SIG-M5 treated with dmso at 0.1 percent for 504 hours (cell line): ENCODE measurements around the gene YIPF3.

ENCODE experiments used
- DNase-seq: peaks from one replicate; lab custom pipeline; 2025; ENCODE audit not compliant: unreplicated experiment; lab: John Stamatoyannopoulos, UW

The YIPF3 gene

DNA sequence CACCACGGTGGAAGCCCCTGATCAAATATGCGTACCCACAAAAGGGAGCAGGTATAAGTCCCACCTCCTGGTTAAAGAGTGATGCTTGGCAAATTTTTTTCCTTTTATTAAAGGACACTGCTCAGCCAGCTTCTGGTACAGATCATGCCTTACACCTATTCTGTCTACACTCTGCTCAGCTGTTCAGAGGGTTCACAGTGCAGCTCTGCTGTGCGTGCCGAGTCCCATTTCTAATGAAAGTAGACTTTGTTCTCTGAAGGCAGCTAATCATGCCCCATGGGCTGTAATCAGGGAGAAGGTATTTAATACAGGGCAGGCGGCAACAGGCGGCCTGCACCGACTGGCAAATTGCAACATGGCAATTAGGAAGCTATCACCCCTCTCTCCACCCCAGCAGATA, 22.9 kb downstream of the YIPF3 start:
- DNase-seq: no peak

DNA sequence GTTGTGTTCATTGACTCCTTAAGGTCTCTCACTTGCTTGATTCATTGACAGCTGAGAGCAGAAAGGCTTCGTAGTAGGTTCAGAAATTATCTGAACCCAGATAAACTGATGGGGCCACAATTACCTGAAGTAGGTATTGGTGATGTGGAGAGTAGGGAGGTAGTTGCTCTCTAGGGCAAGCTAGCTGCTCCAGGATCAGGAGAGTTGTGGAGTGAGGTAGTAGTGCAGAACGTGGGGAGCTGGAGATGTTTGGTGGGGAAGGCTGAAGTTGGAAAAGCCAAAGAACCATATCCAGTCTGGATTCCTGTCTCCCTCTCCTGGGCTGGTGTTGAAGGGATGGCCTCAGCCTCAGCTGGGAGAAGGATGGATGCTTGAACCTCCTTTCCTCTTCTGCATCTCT, 23.5 kb downstream of the YIPF3 start:
- DNase-seq: no peak

DNA sequence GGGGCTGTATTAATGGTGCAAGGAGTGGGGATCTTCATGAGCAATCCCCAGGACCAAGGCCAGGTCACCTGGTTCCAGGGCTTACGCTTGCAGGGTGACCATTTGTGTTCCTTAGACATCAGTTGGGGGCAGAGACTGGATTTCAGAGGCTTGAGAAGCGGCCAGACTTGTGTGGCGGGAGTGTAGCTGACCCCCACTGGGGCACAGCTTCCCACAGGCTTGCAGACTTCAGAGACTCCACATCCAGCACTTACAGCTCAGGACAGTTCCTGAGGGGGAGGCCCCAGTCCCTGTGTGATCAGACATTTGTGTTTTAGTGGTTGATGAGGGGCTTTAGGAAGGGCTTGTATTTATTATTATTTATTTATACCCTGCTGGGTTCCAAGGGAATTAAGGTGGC, 24.1 kb downstream of the YIPF3 start:
- DNase-seq: no peak

DNA sequence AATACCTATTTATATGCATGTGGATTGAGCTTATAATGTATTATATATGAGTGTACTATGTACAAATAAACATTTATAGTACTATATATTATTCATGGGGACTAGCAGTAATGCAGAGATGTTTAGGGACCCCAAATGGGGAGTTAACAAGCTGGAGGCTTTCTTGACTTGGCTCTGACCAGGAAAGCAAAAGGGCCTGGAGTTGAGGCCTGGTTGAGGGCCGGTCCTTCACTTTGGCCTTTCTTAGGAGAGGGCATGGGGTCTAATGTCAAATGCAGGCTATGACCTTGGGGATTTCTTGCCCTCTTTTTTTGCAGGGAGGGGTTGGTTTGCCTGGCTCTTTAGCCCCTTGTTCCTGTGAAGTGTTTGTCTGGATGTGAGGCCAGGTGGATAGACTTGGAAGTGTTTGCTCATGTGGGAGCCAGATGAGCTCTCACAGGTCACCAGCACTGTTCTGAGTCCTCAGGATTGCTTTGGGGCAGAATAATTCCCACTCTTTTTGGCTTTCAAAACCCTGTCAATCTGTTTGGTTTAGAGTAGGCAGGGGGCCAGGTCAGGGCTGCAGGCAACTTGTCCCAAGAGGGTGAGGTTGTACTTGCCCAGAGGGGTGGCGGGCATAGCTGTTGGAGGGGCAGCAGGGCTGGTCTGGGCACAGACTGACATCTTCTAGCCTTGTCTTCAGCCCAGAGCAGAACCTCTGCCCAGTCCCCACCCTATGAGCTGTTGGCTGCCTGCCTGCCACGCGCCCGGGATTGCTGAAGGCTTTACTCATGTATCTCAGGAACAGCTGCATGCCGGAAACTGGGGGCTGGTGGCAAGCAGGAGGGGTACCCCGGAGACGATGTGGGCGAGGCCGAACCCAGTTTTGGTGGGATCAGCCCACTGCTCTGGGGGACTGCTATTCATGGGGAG, 24.7 kb downstream of the YIPF3 start:
- no peak for DNase-seq

- no peak for DNase-seq
Observed at GRCh38 chr6:43490523-43490939, 26.2 kb downstream of the YIPF3 start.

GRCh38 chr6:43489277-43490072, 27.3 kb downstream of the YIPF3 start:
- DNase-seq: no peak

DNA sequence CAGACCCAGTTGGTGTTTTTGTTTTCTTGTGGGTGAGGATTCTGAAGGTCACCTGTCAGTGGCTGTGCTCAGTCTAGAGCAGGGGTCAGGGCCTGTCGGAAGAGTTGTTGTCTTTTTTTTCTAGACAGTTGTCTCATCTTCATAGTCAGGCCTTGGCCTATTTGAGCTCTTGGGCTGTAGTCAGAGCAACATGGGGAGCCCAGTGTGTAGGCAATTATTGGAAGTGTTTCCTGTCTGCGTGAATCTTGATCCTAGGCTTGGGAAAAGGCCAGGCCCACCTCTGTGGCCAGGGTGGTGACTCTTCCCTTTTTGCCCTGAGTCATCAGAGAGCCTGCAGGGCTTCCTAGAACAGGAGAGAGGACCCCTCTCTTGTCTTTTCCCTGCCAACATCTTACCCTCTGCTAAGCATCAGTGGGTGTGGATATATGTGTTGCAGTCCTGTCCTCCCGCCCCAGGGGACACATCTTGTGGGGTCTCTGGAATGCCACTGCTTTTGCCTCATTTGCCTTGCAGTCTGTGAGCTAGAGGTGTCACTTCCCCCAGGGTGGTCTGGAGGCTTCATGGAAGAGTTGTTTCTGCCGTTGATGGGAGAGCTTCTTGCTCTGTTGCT, 28.0 kb downstream of the YIPF3 start:
- no peak for DNase-seq

DNA sequence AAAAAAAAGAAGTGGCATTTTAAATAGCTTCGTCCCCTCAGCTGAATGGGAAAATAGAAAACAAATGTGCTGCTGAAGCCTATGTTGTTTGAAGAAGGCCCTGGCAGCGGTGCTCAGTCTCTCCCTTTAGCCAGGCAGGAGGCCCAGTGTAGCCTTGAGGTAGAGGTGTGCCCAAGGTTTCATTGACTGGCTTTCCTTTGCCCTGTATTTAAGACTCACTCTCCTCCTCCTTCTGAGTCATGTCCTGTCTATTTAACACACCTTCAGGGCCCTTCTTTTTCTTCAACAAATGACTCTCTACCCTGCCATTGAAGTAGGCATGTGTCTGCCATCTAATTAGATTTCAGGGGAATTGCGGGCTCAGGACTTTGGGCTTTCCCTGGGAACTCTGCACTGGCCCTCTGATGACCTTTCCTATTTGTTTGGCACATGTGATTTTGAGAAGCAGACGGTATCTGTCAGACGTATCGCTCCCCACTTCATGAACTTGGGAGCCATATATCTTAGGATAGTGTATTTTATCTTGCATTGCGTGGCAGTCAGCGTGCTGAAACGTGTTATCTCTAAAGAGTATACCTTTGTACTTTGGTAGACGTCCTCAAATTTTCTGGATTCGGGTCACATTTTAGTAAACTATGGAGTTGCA, 35.0 kb downstream of the YIPF3 start:
- DNase-seq: no peak

DNA sequence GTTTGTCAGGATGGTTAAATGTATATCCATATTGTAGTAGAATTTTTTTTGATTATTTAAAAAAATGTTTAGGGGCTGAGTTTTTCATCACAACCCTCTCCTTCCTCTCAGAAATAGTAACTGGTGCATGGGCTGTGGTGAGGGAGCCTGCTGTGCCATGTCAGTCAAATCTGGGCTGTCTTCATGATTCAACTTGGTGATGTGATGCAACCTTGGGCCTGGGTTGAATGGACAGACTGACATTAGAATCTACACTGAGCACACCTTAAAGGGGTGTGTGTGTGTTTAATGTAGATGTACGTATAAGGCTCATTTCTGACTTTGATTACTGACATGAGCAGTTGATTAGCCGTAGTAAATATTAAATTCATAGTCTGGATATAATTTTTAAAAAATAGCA, 35.7 kb downstream of the YIPF3 start:
- peak; percentile 48 for DNase-seq

- DNase-seq: no peak
Observed at GRCh38 chr6:43478008-43478372, 38.7 kb downstream of the YIPF3 start.

DNA sequence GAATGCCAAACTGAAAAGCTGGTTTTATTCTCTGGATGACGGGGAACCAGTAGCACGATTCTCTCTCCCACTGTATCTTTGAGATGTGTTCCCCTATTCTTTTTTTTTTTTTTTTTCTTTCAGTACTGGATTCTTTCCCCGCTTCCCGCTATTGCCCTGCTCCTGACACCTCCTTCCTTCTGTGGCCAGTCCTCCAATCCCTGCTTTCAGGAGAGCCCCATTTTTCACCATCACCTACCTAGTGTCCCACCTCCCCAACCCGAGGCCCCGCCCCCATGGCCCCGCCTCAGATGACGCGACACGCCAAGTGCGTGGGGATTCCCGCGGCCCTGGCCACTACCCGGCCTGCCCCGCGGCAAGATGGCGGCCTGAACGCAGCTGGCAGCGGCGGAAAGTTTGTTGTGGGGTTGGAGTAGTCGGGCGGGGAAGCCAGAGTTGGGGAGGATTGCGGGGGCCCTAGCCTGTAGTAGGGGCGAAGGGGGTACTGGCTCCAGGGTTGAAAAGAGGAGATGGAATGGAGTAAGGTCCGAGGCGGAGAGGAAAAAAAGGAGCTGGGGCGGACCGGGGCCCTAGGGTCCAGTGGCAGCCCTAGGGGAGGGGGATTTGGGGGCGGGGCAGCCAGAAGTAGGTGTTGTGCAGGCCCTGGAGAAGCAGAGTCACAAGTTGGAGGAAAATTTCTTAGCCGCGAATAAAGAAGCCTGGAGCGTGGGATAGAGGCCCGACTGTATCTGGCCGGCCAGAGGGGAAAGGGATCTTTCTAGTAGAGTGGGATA, 39.3 kb downstream of the YIPF3 start, which contains the start of gene TJAP1:
Gene TJAP1, plus strand, starts transcription at position 336 of the 773 bp plus-strand sequence. CDS start 21,432 bp downstream, outside the sequence.
- DNase-seq: peak; percentile 47

DNA sequence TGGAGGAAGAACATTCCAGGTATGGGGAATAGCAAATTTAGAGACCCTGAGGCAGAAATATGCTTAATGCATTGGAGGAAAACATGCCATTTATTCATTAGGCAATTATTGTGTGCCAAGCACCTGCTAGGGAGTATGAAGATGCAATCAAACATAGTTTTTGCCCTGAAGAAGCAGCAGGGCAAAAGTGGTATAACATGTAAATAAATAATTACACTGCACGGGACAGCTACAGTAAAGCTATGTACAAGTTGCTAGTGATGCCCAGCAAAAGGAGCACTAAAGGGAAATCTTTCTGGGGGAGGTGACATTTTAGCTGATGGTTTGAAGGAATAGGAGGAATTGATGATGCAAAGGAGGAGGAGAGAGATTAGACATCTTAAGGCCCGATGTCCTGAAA, 40.0 kb downstream of the YIPF3 start:
- no peak for DNase-seq

GRCh38 chr6:43475516-43475915, 41.2 kb downstream of the YIPF3 start:
- no peak for DNase-seq

GRCh38 chr6:43472515-43472914, 44.2 kb downstream of the YIPF3 start:
- DNase-seq: no peak

- no peak for DNase-seq
Observed at GRCh38 chr6:43471399-43471798, 45.3 kb downstream of the YIPF3 start.

- no peak for DNase-seq
Observed at GRCh38 chr6:43469947-43470346, 46.8 kb downstream of the YIPF3 start.

DNA sequence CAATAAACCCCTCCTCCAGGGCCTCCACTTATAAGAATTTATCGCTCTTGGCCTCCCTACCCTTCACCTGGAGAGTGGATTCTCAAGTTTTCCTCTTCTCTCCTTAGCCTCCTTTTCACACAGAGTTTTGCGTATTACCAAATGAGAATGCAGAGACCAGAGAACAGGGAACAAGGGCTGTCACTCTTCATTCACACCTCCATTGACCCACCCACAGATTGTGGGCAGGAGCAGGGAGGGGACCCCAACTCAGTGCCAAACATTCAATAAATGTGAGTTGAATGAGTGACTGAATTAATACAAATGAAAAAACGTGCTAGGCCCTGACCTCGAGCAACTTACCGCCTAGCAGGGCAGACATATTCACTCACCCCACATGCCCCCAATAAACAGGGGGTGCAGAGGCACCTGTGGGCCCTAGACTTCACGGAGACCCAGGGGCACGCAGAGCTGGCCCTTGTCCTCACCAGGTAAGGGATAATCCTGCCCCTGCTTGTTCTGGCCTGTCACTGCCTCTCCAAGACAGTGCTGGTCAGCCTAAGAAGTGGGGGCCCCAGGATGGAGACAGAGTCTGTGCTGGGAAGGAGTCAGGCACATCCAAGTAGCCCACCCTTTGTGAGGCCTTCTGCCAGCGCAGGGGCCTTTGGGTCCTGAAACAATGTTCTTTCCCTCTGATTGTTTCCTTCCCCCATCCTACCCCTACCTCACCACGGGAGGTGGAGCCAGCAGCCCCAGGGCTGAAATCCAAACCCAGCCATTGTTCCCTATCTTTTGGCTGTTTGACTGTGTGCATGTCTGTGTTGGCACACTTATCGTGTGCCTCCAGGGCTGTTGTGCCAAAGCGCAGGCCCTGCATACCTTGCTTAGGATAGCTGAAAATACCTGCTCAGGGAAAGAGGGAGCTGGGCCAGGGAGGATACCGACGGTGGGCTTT, 47.7 kb downstream of the YIPF3 start:
- DNase-seq: no peak

DNA sequence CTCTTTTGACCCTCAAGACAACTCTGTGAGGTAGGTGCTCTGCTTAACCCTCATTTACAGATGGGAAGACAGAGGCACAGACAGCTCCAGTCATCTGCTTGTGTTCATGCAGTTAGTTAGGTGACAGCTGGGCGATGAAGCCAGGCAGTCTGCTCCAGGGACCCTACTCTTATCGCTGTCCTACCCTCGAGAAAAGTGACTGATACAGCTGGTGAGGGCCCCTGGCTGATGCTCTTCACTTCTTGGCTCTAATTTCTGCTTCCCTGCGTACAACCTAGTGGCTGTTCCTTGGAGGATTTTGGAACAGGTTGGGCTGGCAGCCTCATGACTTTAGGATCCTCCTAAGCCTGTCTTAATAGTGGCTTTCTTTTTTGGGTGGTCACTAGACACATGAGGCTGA, 48.5 kb downstream of the YIPF3 start:
- no peak for DNase-seq

DNA sequence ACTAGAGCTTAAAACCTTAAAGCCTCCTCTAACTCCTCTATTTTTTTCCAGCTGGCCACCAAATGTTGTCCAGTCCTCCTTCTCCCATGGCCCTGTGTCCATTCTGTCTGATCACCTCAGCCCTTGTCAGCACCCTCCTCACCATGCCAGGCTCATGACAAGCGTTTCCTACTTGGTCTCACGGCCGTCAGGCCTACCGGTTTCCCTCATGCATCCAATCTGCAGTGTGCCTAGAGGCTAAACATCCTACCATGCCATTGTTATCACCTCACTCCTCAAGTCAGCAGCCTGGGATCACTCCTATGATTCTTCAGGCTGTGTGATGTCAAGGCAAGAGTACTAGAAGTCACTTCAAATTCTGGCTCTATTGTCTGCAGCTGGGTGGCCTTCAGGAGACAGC, 49.0 kb downstream of the YIPF3 start:
- no peak for DNase-seq
